Tibial artery (tissue), 4 donors: Measurements from ENCODE around the gene PXYLP1.
A peak's percentile ranks its signal among the peaks of the same experiment; 100 is the strongest.

Experiments
- DNase-seq, 2 donors: peaks; one replicate each; pipeline ENCODE4 v3.0.0-alpha.2; 2019
- H3K27ac ChIP-seq, 2 donors: fragments of 200-600 bp; sonication (generic) in 1 of 2; 1 replicate in 1 of 2; 2 replicates in 1 of 2; pipeline ENCODE4 v1.5.1; 2018 to 2019; ENCODE audit warnings: mild to moderate bottlenecking in 1 of 2
- H3K27me3 ChIP-seq, 2 donors: fragments of 200-600 bp; sonication (generic) in 1 of 2; one replicate each; pipeline versions ENCODE4 v1.5.1 to v1.6.0; 2016 to 2019
- H3K36me3 ChIP-seq, 3 donors: fragments of 200-600 bp; sonication (generic) in 2 of 3; one replicate each; pipeline ENCODE4 v1.5.1; 2016 to 2019; ENCODE audit warnings: mild to moderate bottlenecking in 2 of 3
- H3K4me1 ChIP-seq, 4 donors: fragments of 200-600 bp; sonication (generic) in 2 of 4; 1 replicate in 3 of 4; 2 replicates in 1 of 4; pipeline ENCODE4 v1.5.1; 2016 to 2019
- H3K4me3 ChIP-seq, 2 donors: fragments of 200-600 bp; sonication (generic) in 1 of 2; 1 replicate in 1 of 2; 2 replicates in 1 of 2; pipeline ENCODE4 v1.5.1; 2018 to 2019; ENCODE audit warnings: mild to moderate bottlenecking in 2 of 2
- H3K9me3 ChIP-seq, 3 donors: fragments of 200-600 bp; sonication (generic) in 1 of 3; one replicate each; pipeline ENCODE4 v1.5.1; 2016 to 2019
- intact Hi-C: fragments of 100-400 bp; cut with DNase I; formaldehyde crosslinking; loops from one replicate; pipeline ENCODE4 v1.15.0; 2023; ENCODE audit warnings: low total_unique reads
- TF ChIP-seq, protein P1 (sequence below), 2 experiments: fragments of 200-600 bp in 1 of 2; fragments of 450-650 bp in 1 of 2; IDR thresholded peaks; one replicate each; pipeline ENCODE4 v1.5.1; 2017 to 2019; ENCODE audit warnings: antibody characterized with exemption in 2 of 2, mild to moderate bottlenecking in 1 of 2, moderate library complexity in 1 of 2

PXYLP1 gene, protein sequence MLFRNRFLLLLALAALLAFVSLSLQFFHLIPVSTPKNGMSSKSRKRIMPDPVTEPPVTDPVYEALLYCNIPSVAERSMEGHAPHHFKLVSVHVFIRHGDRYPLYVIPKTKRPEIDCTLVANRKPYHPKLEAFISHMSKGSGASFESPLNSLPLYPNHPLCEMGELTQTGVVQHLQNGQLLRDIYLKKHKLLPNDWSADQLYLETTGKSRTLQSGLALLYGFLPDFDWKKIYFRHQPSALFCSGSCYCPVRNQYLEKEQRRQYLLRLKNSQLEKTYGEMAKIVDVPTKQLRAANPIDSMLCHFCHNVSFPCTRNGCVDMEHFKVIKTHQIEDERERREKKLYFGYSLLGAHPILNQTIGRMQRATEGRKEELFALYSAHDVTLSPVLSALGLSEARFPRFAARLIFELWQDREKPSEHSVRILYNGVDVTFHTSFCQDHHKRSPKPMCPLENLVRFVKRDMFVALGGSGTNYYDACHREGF

DNA sequence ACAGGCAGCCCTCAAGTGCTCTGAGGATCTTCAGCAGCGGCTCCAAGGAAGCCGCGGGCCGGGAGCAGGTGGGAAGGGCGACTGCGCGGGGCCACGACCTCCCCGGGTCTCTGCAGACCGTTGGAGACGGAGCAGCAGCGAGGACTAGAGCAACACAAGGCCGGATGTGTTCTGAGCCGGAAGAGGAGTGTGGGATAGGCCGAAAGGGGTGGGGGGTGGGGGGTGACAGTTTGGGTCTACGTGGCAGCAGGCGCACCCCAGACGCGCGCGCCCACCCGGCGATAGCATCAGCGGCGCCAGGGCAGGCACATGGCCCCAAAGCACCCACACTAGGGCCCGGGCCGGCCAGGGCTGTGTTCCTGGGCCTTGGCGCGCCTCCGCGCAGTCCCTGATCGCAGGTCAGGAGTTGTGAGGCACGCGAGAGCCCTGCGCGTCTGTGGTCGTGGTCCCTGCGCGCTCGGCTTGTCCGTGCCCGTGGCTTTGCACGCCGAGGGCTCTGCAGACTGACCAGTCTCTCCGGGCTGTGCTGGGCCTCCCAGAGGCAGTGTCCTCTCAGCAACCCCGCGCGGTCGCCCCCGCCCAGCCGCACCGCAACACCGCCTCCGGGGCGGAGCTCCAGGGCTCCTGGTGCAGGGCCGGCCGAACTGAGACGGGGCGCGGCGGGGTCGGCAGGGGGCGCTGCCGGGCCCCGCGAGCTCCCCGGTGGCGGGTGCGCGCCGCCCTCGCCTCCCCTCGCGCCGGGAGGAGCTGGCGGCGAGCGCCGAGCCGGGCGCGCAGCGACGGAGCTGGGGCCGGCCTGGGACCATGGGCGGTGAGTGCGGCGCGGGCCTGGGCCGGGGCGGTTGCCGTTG is at the start of gene PXYLP1:
PXYLP1 (plus strand) TSS at position 725 of the 851 bp plus-strand sequence. CDS start 28,351 bp downstream, outside the sequence.
- H3K9me3 ChIP-seq: no peaks in the 10 kb centered on the region
- H3K27ac ChIP-seq: peak within 1 kb of the TSS; percentile 89 to 90
- peaks cover 0 to 17% (median 0%) of the 10 kb centered on the region in 3 donors for H3K36me3 ChIP-seq
- DNase-seq: peak; percentile 94 to 97
- intact Hi-C loops: loop anchor here (5.0 to 10.0 kb wide), 3 partner anchors 46 to 223 kb away; no protein-coding TSS in a partner anchor
- H3K4me1 ChIP-seq: peaks cover 0 to 26% (median 12%) of the 10 kb centered on the region in 4 donors
- H3K4me3 ChIP-seq: peak within 1 kb of the TSS; percentile 95 to 99
- TF ChIP-seq, protein P1, sequence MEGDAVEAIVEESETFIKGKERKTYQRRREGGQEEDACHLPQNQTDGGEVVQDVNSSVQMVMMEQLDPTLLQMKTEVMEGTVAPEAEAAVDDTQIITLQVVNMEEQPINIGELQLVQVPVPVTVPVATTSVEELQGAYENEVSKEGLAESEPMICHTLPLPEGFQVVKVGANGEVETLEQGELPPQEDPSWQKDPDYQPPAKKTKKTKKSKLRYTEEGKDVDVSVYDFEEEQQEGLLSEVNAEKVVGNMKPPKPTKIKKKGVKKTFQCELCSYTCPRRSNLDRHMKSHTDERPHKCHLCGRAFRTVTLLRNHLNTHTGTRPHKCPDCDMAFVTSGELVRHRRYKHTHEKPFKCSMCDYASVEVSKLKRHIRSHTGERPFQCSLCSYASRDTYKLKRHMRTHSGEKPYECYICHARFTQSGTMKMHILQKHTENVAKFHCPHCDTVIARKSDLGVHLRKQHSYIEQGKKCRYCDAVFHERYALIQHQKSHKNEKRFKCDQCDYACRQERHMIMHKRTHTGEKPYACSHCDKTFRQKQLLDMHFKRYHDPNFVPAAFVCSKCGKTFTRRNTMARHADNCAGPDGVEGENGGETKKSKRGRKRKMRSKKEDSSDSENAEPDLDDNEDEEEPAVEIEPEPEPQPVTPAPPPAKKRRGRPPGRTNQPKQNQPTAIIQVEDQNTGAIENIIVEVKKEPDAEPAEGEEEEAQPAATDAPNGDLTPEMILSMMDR (IDR thresholded peaks at IDR 0.05): peak; percentile 59 to 97
- no peaks in the 10 kb centered on the region for H3K27me3 ChIP-seq

DNA sequence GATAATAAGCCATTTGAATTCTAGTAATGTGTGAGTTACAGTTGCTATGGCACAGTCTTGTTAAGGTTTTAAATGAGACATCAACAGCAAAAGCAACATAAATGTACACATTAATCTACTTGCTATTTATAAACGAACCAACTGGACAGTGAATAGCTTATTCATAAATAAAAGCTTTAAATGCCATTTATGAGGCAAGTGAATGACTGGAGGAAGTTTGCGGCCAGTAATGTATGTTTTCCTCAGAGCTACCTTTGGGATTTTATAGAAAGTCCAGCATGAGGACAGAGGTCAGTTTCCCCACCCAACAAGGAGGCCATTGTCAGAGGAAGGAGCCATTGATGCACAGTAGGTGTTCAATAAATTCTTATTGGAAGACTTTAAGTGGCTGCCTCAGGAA is 48.0 kb upstream of the PXYLP1 start:
- H3K9me3 ChIP-seq: peaks cover 0 to 8% (median 0%) of the 10 kb centered on the region in 3 donors
- TF ChIP-seq, protein P1 (IDR thresholded peaks at IDR 0.05): no peak
- no peak for DNase-seq
- no peaks in the 10 kb centered on the region for H3K36me3 ChIP-seq
- no peak overlapping the region for H3K4me3 ChIP-seq
- intact Hi-C loops: loop anchor here (10.0 kb wide), 1 partner anchor 269 kb away; no protein-coding TSS in a partner anchor
- H3K4me1 ChIP-seq: no peaks in the 10 kb centered on the region
- no peaks in the 10 kb centered on the region for H3K27me3 ChIP-seq
- no peak overlapping the region for H3K27ac ChIP-seq

DNA sequence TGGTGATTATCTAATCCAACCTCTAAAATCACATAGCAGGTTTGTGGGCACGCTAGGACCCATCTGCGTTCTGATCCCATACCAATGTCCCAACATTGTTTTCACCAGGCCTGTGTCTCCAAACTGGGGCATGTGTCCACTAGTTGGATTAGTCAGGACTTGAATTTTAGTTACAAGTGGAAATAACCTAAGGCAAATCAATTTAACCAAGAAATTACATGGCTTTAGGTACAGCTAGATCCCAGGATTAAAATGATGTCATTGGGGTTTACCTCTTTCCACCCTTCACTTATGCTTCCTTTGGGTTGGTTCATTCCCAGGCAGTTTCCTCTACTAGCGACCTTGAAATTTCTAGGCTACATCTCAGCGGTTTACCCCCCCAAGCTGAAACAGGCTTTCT is 47.2 kb upstream of the PXYLP1 start:
- DNase-seq: no peak

DNA sequence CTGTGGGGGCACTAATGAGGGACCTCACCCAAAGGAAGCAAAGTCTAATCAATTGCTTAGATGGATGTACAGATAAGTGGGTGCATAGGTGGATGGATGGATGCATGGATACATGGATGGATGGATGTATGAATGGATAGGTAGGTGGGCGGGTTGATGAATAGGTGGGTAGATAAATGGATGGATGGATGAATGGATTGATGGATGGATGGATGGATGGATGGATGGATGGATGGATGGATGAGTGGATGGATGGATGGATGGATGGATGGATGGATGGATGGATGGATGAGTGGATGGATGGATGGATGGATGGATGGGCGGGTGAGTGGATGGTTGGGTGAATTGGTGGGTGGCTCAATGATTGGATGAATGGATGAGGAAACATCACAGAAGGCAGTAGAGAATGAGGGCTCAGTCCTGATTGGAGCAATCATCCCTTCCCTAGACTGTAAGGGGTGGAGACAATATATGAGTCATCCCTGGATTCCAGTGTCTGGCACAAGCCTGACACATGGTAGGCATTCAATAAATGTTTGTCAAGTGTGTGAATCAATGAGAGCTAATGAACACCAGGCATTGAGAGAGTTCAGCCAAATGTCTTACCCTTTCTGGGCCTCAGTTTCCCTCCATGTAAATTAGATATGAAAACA is 40.4 kb upstream of the PXYLP1 start:
- Histone ChIP-seq H3K36me3 (no peaks in the 10 kb centered on the region), H3K4me3 (no peak overlapping the region), H3K4me1 (no peaks in the 10 kb centered on the region), H3K27ac (no peak overlapping the region), H3K27me3 (peaks cover 0 to 13% of the 10 kb centered on the region in 2 donors), H3K9me3 (no peaks in the 10 kb centered on the region)
- intact Hi-C loops: loop anchor here (5.0 kb wide), 1 partner anchor 194 kb away; no protein-coding TSS in a partner anchor
- DNase-seq: no peak
- TF ChIP-seq, protein P1 (IDR thresholded peaks at IDR 0.05): no peak

More for the DNA sequence above, 47.2 kb upstream of the PXYLP1 start:
- H3K4me1 ChIP-seq: no peaks in the 10 kb centered on the region
- TF ChIP-seq, protein P1 (IDR thresholded peaks at IDR 0.05): no peak
- H3K9me3 ChIP-seq: peaks cover 0 to 8% (median 0%) of the 10 kb centered on the region in 3 donors
- no peaks in the 10 kb centered on the region for H3K36me3 ChIP-seq
- intact Hi-C loops: loop anchor here (10.0 kb wide), 1 partner anchor 270 kb away; no protein-coding TSS in a partner anchor
- no peak overlapping the region for H3K4me3 ChIP-seq
- H3K27me3 ChIP-seq: no peaks in the 10 kb centered on the region
- no peak overlapping the region for H3K27ac ChIP-seq

DNA sequence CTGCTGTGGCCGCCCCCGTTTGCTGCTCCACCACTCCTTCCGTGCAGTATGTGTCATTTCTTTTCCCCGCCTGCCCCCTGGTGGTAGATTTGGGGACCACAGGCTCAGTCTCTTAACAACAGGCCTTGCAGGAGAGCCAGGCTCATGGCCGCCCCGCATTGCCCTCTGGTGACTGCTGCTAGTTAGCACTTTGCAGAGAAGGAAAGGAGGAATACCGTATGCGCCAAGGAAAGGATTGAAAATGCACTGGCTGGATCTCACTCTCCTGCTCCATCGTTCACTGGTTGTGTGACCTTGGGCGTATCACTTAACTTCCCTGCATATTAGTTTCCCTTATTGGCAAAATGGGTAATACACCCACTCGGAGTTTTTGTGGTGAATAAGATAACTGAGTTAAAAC is 39.3 kb upstream of the PXYLP1 start:
- DNase-seq: peak; percentile 97 to 99
- no peaks in the 10 kb centered on the region for H3K4me1 ChIP-seq
- no peaks in the 10 kb centered on the region for H3K36me3 ChIP-seq
- intact Hi-C loops: loop anchor here (5.0 kb wide), 1 partner anchor 195 kb away; no protein-coding TSS in a partner anchor
- H3K9me3 ChIP-seq: no peaks in the 10 kb centered on the region
- no peak overlapping the region for H3K27ac ChIP-seq
- H3K4me3 ChIP-seq: no peak overlapping the region
- H3K27me3 ChIP-seq: peaks cover 0 to 13% of the 10 kb centered on the region in 2 donors
- TF ChIP-seq, protein P1 (IDR thresholded peaks at IDR 0.05): peak; percentile 96 to 99
